ENCODE results near the gene PKIB. TPM values are rescaled to one million over a fixed set of nuclear protein-coding genes. Genes with fewer than 3 reads are reported as not detected.
"Not testable (repeated sequence)": the region's sequence is repeated elsewhere in the genome, so short reads cannot be mapped to it uniquely, and the experiment has no call there.

PKIB gene
- total and polyA plus RNA-seq, 4 donors: 1.4 to 14.4 (median 2.1) TPM

- no peak overlapping the region for H3K27ac ChIP-seq (ENCODE audit: low read depth in 1 of 2, low read length in 2 of 2)
- 66 to 77% methylated on average over 2 of the region's 2 CpGs for WGBS, 2 donors
- no peak for ATAC-seq (ENCODE audit: low FRiP score)
- H3K36me3 ChIP-seq (ENCODE audit: control insufficient read depth in 1 of 2, insufficient read depth in 2 of 2, low read length in 1 of 2): no peaks in the 10 kb centered on the region
- H3K9me3 ChIP-seq (ENCODE audit: control insufficient read depth, low read length): peaks cover 8% of the 10 kb centered on the region
- no peak for DNase-seq
- intact Hi-C loops (cut with DNase I): no loop called here
- no peak overlapping the region for H3K4me3 ChIP-seq (ENCODE audit: low read length in 2 of 2)
- no peaks in the 10 kb centered on the region for H3K4me1 ChIP-seq (ENCODE audit: control insufficient read depth in 1 of 2, insufficient read depth in 2 of 2, low read length in 2 of 2)
- no peaks in the 10 kb centered on the region for H3K27me3 ChIP-seq (ENCODE audit: control insufficient read depth in 1 of 2, insufficient read depth in 2 of 2, low read length in 1 of 2)
Observed at GRCh38 chr6:122571888-122572287, 38.3 kb upstream of the PKIB start.

DNA sequence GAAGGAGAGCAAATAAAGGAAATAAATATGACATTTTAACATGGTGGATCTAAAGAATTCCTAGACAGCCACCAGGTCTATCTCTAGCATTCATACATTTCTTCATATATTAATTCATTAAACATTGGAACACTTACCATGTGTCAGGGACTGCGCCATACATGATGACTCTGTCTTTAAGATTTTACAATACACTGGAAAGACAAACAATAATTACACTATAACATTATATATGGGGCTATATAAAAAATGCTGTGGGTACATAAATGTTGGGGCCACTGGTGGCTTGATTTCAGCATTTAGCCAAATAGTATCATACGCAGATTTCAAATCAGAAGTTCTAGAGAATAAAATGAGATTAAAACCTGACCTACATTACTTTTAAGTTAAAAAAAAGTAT is 33.3 kb upstream of the PKIB start:
- Histone ChIP-seq H3K27me3 (ENCODE audit: control insufficient read depth in 1 of 2, insufficient read depth in 2 of 2, low read length in 1 of 2) (no peaks in the 10 kb centered on the region), H3K9me3 (ENCODE audit: control insufficient read depth, low read length) (peaks cover 2% of the 10 kb centered on the region), H3K27ac (ENCODE audit: low read depth in 1 of 2, low read length in 2 of 2) (no peak overlapping the region), H3K36me3 (ENCODE audit: control insufficient read depth in 1 of 2, insufficient read depth in 2 of 2, low read length in 1 of 2) (no peaks in the 10 kb centered on the region), H3K4me3 (ENCODE audit: low read length in 2 of 2) (no peak overlapping the region), H3K4me1 (ENCODE audit: control insufficient read depth in 1 of 2, insufficient read depth in 2 of 2, low read length in 2 of 2) (no peaks in the 10 kb centered on the region)
- ATAC-seq (ENCODE audit: low FRiP score) (no peak), DNase-seq (no peak)
- 92 to 94% methylated on average over 2 of the region's 2 CpGs for WGBS, 2 donors
- intact Hi-C loops (cut with DNase I): no loop called here

DNA sequence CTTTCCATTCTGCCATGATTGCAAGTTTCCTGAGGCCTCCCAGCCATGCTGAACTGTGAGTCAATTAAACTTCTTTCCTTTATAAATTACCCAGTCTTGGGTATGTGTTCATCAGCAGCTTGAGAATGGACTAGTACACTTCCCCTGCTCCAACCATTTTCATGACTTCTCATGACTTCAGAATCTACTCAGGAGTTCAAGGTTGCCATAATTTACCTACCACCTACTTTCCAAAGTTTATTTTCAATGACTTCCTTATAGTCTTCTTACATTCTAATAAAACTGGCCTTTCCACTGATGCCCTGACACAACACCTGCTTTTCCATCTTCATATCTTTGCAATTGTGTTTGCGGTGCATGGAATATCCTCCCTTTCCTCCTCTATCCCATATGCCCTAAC is 31.2 kb upstream of the PKIB start:
- DNase-seq: no peak
- no peaks in the 10 kb centered on the region for H3K27me3 ChIP-seq (ENCODE audit: control insufficient read depth in 1 of 2, insufficient read depth in 2 of 2, low read length in 1 of 2)
- 97% methylated on average over 1 of the region's 1 CpG for WGBS, 2 donors

DNA sequence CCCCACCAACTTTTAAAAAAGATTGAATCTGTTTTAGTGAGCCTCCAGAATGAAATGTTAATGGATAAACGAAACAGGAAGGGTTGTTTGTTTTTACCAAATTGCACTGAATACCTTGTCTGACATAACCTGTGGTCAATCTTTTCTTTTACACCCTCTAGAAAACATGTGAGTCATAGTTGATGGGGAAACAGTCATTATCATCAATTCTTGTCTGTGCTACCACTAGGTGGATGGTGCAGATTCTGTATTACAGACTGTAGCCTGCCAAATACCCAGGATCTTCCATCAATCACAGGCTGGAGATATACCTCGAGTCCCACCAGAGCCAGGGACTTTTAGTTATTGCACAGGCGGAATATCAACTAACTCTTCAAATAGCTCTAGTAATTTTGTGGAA is 29.5 kb upstream of the PKIB start:
- no peaks in the 10 kb centered on the region for H3K36me3 ChIP-seq (ENCODE audit: control insufficient read depth in 1 of 2, insufficient read depth in 2 of 2, low read length in 1 of 2)
- H3K4me3 ChIP-seq (ENCODE audit: low read length in 2 of 2): no peak overlapping the region
- H3K27ac ChIP-seq (ENCODE audit: low read depth in 1 of 2, low read length in 2 of 2): no peak overlapping the region
- H3K9me3 ChIP-seq (ENCODE audit: control insufficient read depth, low read length): no peaks in the 10 kb centered on the region
- WGBS, 2 donors: 65 to 66% methylated on average over 3 of the region's 3 CpGs
- no peak for ATAC-seq (ENCODE audit: low FRiP score)
- DNase-seq: no peak
- H3K4me1 ChIP-seq (ENCODE audit: control insufficient read depth in 1 of 2, insufficient read depth in 2 of 2, low read length in 2 of 2): no peaks in the 10 kb centered on the region
- intact Hi-C loops (cut with DNase I): no loop called here
- no peaks in the 10 kb centered on the region for H3K27me3 ChIP-seq (ENCODE audit: control insufficient read depth in 1 of 2, insufficient read depth in 2 of 2, low read length in 1 of 2)

More for the DNA sequence above, 31.2 kb upstream of the PKIB start:
- Histone ChIP-seq H3K36me3 (ENCODE audit: control insufficient read depth in 1 of 2, insufficient read depth in 2 of 2, low read length in 1 of 2) (no peaks in the 10 kb centered on the region), H3K4me3 (ENCODE audit: low read length in 2 of 2) (no peak overlapping the region), H3K27ac (ENCODE audit: low read depth in 1 of 2, low read length in 2 of 2) (no peak overlapping the region), H3K9me3 (ENCODE audit: control insufficient read depth, low read length) (no peaks in the 10 kb centered on the region), H3K4me1 (ENCODE audit: control insufficient read depth in 1 of 2, insufficient read depth in 2 of 2, low read length in 2 of 2) (no peaks in the 10 kb centered on the region)
- intact Hi-C loops (cut with DNase I): no loop called here
- ATAC-seq (ENCODE audit: low FRiP score): no peak

- WGBS, 2 donors: 92 to 94% methylated on average over 1 of the region's 1 CpG
- H3K4me3 ChIP-seq (ENCODE audit: low read length in 2 of 2): no peak overlapping the region
- H3K27me3 ChIP-seq (ENCODE audit: control insufficient read depth in 1 of 2, insufficient read depth in 2 of 2, low read length in 1 of 2): no peaks in the 10 kb centered on the region
- no peaks in the 10 kb centered on the region for H3K4me1 ChIP-seq (ENCODE audit: control insufficient read depth in 1 of 2, insufficient read depth in 2 of 2, low read length in 2 of 2)
- no peak overlapping the region for H3K27ac ChIP-seq (ENCODE audit: low read depth in 1 of 2, low read length in 2 of 2)
- intact Hi-C loops (cut with DNase I): no loop called here
- H3K36me3 ChIP-seq (ENCODE audit: control insufficient read depth in 1 of 2, insufficient read depth in 2 of 2, low read length in 1 of 2): no peaks in the 10 kb centered on the region
- ATAC-seq (ENCODE audit: low FRiP score): no peak
- no peak for DNase-seq
- H3K9me3 ChIP-seq (ENCODE audit: control insufficient read depth, low read length): no peaks in the 10 kb centered on the region
Observed at GRCh38 chr6:122589115-122589514, 21.1 kb upstream of the PKIB start.

GRCh38 chr6:122598295-122598694 is 11.9 kb upstream of the PKIB start:
- H3K4me1 ChIP-seq (ENCODE audit: control insufficient read depth in 1 of 2, insufficient read depth in 2 of 2, low read length in 2 of 2); ATAC-seq (ENCODE audit: low FRiP score); H3K27ac ChIP-seq (ENCODE audit: low read depth in 1 of 2, low read length in 2 of 2); H3K4me3 ChIP-seq (ENCODE audit: low read length in 2 of 2); intact Hi-C loops (cut with DNase I); DNase-seq; H3K36me3 ChIP-seq (ENCODE audit: control insufficient read depth in 1 of 2, insufficient read depth in 2 of 2, low read length in 1 of 2); H3K27me3 ChIP-seq (ENCODE audit: control insufficient read depth in 1 of 2, insufficient read depth in 2 of 2, low read length in 1 of 2); H3K9me3 ChIP-seq (ENCODE audit: control insufficient read depth, low read length): not testable (repeated sequence)
- WGBS, 2 donors: 64 to 68% methylated on average over 2 of the region's 2 CpGs

DNA sequence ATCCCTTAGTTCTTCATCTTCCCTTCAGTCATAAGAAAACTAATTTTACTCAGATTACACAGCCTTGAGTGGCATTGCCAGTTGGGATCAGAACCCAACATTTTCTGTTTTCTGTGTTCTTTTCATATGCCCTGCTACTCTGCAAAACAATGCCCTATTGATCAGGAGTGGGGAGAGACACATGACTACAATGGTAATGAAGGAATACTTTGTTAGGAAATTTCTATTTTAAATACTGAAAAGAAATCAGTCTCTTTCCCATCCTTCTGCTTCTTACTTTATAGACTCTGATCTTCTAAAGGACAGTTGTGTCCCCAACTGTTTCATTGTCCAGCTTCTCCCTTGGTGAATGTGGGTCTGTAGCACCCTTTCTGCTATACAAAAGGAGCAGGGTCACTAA is 5.5 kb upstream of the PKIB start:
- Histone ChIP-seq H3K36me3 (ENCODE audit: control insufficient read depth in 1 of 2, insufficient read depth in 2 of 2, low read length in 1 of 2) (no peaks in the 10 kb centered on the region), H3K27ac (ENCODE audit: low read depth in 1 of 2, low read length in 2 of 2) (no peak overlapping the region), H3K4me3 (ENCODE audit: low read length in 2 of 2) (no peak overlapping the region), H3K9me3 (ENCODE audit: control insufficient read depth, low read length) (no peaks in the 10 kb centered on the region), H3K4me1 (ENCODE audit: control insufficient read depth in 1 of 2, insufficient read depth in 2 of 2, low read length in 2 of 2) (no peaks in the 10 kb centered on the region), H3K27me3 (ENCODE audit: control insufficient read depth in 1 of 2, insufficient read depth in 2 of 2, low read length in 1 of 2) (no peaks in the 10 kb centered on the region)
- no peak for ATAC-seq (ENCODE audit: low FRiP score)
- intact Hi-C loops (cut with DNase I): no loop called here
- DNase-seq: no peak

DNA sequence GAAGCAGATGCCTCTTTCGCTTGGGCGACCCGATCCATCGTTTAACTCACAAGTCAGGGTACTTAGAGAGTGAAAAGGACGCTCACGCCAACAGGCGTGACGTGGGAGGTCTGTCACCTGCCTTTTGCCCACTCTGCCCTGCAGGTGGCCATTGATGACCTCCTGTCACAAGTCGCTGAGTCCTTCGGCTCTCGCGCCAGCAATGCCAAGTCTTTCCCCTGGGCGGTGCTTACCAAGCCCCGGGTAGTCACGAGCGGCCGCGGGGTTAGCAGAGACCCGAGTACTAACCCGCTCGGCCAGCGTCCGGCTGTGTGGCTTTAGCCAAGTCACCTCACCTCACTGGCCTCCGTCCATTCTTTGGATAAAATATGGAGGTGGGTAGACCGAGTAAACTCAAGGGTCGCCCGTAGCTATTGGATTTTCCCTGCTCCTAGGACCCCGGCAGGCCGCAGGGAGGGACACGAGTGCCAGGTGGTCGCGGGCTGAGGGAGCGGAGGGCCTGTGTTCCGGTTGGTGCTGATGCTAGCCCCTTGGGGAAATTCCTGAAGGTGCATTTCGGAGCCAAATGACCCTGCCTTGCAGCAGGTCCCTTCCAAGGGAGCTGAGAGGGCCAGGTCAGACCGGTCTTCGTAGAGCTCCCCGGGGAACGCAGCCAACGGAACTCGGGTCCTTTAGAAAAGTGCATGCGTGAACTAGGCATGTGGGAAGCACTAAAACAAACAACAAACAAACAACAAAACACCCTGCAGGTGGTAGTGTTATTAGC is 668 bp downstream of the PKIB start:
- H3K4me3 ChIP-seq (ENCODE audit: low read length in 2 of 2): peak overlapping the region; percentile 20 to 27
- H3K27ac ChIP-seq (ENCODE audit: low read depth in 1 of 2, low read length in 2 of 2): no peak overlapping the region
- ATAC-seq (ENCODE audit: low FRiP score): peak; percentile 58
- no peaks in the 10 kb centered on the region for H3K36me3 ChIP-seq (ENCODE audit: control insufficient read depth in 1 of 2, insufficient read depth in 2 of 2, low read length in 1 of 2)
- H3K27me3 ChIP-seq (ENCODE audit: control insufficient read depth in 1 of 2, insufficient read depth in 2 of 2, low read length in 1 of 2): no peaks in the 10 kb centered on the region
- intact Hi-C loops (cut with DNase I): no loop called here
- no peaks in the 10 kb centered on the region for H3K9me3 ChIP-seq (ENCODE audit: control insufficient read depth, low read length)
- peak; percentile 66 to 80 for DNase-seq
- no peaks in the 10 kb centered on the region for H3K4me1 ChIP-seq (ENCODE audit: control insufficient read depth in 1 of 2, insufficient read depth in 2 of 2, low read length in 2 of 2)
- WGBS, 2 donors: 2 to 3% methylated on average over 42 of the region's 42 CpGs

- H3K9me3 ChIP-seq (ENCODE audit: control insufficient read depth, low read length): no peaks in the 10 kb centered on the region
- intact Hi-C loops (cut with DNase I): no loop called here
- no peaks in the 10 kb centered on the region for H3K4me1 ChIP-seq (ENCODE audit: control insufficient read depth in 1 of 2, insufficient read depth in 2 of 2, low read length in 2 of 2)
- no peak for DNase-seq
- 72 to 95% methylated on average over 3 of the region's 3 CpGs for WGBS, 2 donors
- no peaks in the 10 kb centered on the region for H3K27me3 ChIP-seq (ENCODE audit: control insufficient read depth in 1 of 2, insufficient read depth in 2 of 2, low read length in 1 of 2)
- H3K27ac ChIP-seq (ENCODE audit: low read depth in 1 of 2, low read length in 2 of 2): no peak overlapping the region
- no peaks in the 10 kb centered on the region for H3K36me3 ChIP-seq (ENCODE audit: control insufficient read depth in 1 of 2, insufficient read depth in 2 of 2, low read length in 1 of 2)
- no peak for ATAC-seq (ENCODE audit: low FRiP score)
- no peak overlapping the region for H3K4me3 ChIP-seq (ENCODE audit: low read length in 2 of 2)
Observed at GRCh38 chr6:122612838-122613237, 2.6 kb downstream of the PKIB start.

Measured in aorta (tissue), 5 donors.